ENCODE measurements around the gene KCNH1.

KCNH1 gene

GRCh38 chr1:210722410-210723081, 411.4 kb downstream of the KCNH1 start:
- H3K4me1 ChIP-seq (ENCODE audit: control insufficient read depth in 2 of 2, insufficient read depth in 2 of 2, low read length in 2 of 2), result no peaks in the 10 kb centered on the region
- H3K36me3 ChIP-seq (ENCODE audit: control insufficient read depth in 2 of 2, insufficient read depth in 2 of 2, low read length in 2 of 2), result no peaks in the 10 kb centered on the region
- H3K9ac ChIP-seq (ENCODE audit: low read depth in 1 of 2, low read length in 2 of 2), result no peak overlapping the region
- no peaks in the 10 kb centered on the region for H3K9me3 ChIP-seq (ENCODE audit: control insufficient read depth in 2 of 2, low read length in 2 of 2)
- no peaks in the 10 kb centered on the region for H3K27me3 ChIP-seq (ENCODE audit: control insufficient read depth in 2 of 2, insufficient read depth in 2 of 2, low read length in 2 of 2)
- H3K4me3 ChIP-seq (ENCODE audit: low read length in 2 of 2), result no peak overlapping the region
- H3K27ac ChIP-seq (ENCODE audit: low read depth in 2 of 2, low read length in 2 of 2), result no peak overlapping the region

- Histone ChIP-seq H3K4me1 (ENCODE audit: control insufficient read depth in 2 of 2, insufficient read depth in 2 of 2, low read length in 2 of 2) (no peaks in the 10 kb centered on the region), H3K36me3 (ENCODE audit: control insufficient read depth in 2 of 2, insufficient read depth in 2 of 2, low read length in 2 of 2) (no peaks in the 10 kb centered on the region), H3K27ac (ENCODE audit: low read depth in 2 of 2, low read length in 2 of 2) (no peak overlapping the region), H3K27me3 (ENCODE audit: control insufficient read depth in 2 of 2, insufficient read depth in 2 of 2, low read length in 2 of 2) (no peaks in the 10 kb centered on the region), H3K9me3 (ENCODE audit: control insufficient read depth in 2 of 2, low read length in 2 of 2) (no peaks in the 10 kb centered on the region), H3K9ac (ENCODE audit: low read depth in 1 of 2, low read length in 2 of 2) (no peak overlapping the region), H3K4me3 (ENCODE audit: low read length in 2 of 2) (no peak overlapping the region)
Observed at GRCh38 chr1:210715072-210715471, 418.9 kb downstream of the KCNH1 start.

GRCh38 chr1:210711825-210712612, 421.9 kb downstream of the KCNH1 start:
- no peak overlapping the region for H3K27ac ChIP-seq (ENCODE audit: low read depth in 2 of 2, low read length in 2 of 2)
- no peaks in the 10 kb centered on the region for H3K9me3 ChIP-seq (ENCODE audit: control insufficient read depth in 2 of 2, low read length in 2 of 2)
- no peaks in the 10 kb centered on the region for H3K27me3 ChIP-seq (ENCODE audit: control insufficient read depth in 2 of 2, insufficient read depth in 2 of 2, low read length in 2 of 2)
- H3K9ac ChIP-seq (ENCODE audit: low read depth in 1 of 2, low read length in 2 of 2), result no peak overlapping the region
- peaks cover 2 to 7% of the 10 kb centered on the region in 2 donors for H3K4me1 ChIP-seq (ENCODE audit: control insufficient read depth in 2 of 2, insufficient read depth in 2 of 2, low read length in 2 of 2)
- no peaks in the 10 kb centered on the region for H3K36me3 ChIP-seq (ENCODE audit: control insufficient read depth in 2 of 2, insufficient read depth in 2 of 2, low read length in 2 of 2)
- H3K4me3 ChIP-seq (ENCODE audit: low read length in 2 of 2), result no peak overlapping the region

GRCh38 chr1:210709701-210710100, 424.2 kb downstream of the KCNH1 start:
- Histone ChIP-seq H3K9ac (ENCODE audit: low read depth in 1 of 2, low read length in 2 of 2) (no peak overlapping the region), H3K4me1 (ENCODE audit: control insufficient read depth in 2 of 2, insufficient read depth in 2 of 2, low read length in 2 of 2) (peaks cover 5 to 13% of the 10 kb centered on the region in 2 donors), H3K27ac (ENCODE audit: low read depth in 2 of 2, low read length in 2 of 2) (no peak overlapping the region), H3K27me3 (ENCODE audit: control insufficient read depth in 2 of 2, insufficient read depth in 2 of 2, low read length in 2 of 2) (no peaks in the 10 kb centered on the region), H3K36me3 (ENCODE audit: control insufficient read depth in 2 of 2, insufficient read depth in 2 of 2, low read length in 2 of 2) (no peaks in the 10 kb centered on the region), H3K4me3 (ENCODE audit: low read length in 2 of 2) (no peak overlapping the region), H3K9me3 (ENCODE audit: control insufficient read depth in 2 of 2, low read length in 2 of 2) (no peaks in the 10 kb centered on the region)

- no peak overlapping the region for H3K27ac ChIP-seq (ENCODE audit: low read depth in 2 of 2, low read length in 2 of 2)
- H3K9me3 ChIP-seq (ENCODE audit: control insufficient read depth in 2 of 2, low read length in 2 of 2), result no peaks in the 10 kb centered on the region
- H3K27me3 ChIP-seq (ENCODE audit: control insufficient read depth in 2 of 2, insufficient read depth in 2 of 2, low read length in 2 of 2), result no peaks in the 10 kb centered on the region
- no peak overlapping the region for H3K4me3 ChIP-seq (ENCODE audit: low read length in 2 of 2)
- no peaks in the 10 kb centered on the region for H3K36me3 ChIP-seq (ENCODE audit: control insufficient read depth in 2 of 2, insufficient read depth in 2 of 2, low read length in 2 of 2)
- peaks cover 5 to 13% of the 10 kb centered on the region in 2 donors for H3K4me1 ChIP-seq (ENCODE audit: control insufficient read depth in 2 of 2, insufficient read depth in 2 of 2, low read length in 2 of 2)
- H3K9ac ChIP-seq (ENCODE audit: low read depth in 1 of 2, low read length in 2 of 2), result no peak overlapping the region
Observed at GRCh38 chr1:210707300-210708240, 426.4 kb downstream of the KCNH1 start.

- Histone ChIP-seq H3K4me3 (ENCODE audit: low read length in 2 of 2) (no peak overlapping the region), H3K36me3 (ENCODE audit: control insufficient read depth in 2 of 2, insufficient read depth in 2 of 2, low read length in 2 of 2) (no peaks in the 10 kb centered on the region), H3K9ac (ENCODE audit: low read depth in 1 of 2, low read length in 2 of 2) (no peak overlapping the region), H3K27me3 (ENCODE audit: control insufficient read depth in 2 of 2, insufficient read depth in 2 of 2, low read length in 2 of 2) (no peaks in the 10 kb centered on the region), H3K27ac (ENCODE audit: low read depth in 2 of 2, low read length in 2 of 2) (no peak overlapping the region), H3K9me3 (ENCODE audit: control insufficient read depth in 2 of 2, low read length in 2 of 2) (no peaks in the 10 kb centered on the region), H3K4me1 (ENCODE audit: control insufficient read depth in 2 of 2, insufficient read depth in 2 of 2, low read length in 2 of 2) (peaks cover 5 to 13% of the 10 kb centered on the region in 2 donors)
Observed at GRCh38 chr1:210706246-210706645, 427.7 kb downstream of the KCNH1 start.

- Histone ChIP-seq H3K4me1 (ENCODE audit: control insufficient read depth in 2 of 2, insufficient read depth in 2 of 2, low read length in 2 of 2) (peaks cover 5 to 13% of the 10 kb centered on the region in 2 donors), H3K36me3 (ENCODE audit: control insufficient read depth in 2 of 2, insufficient read depth in 2 of 2, low read length in 2 of 2) (no peaks in the 10 kb centered on the region), H3K9ac (ENCODE audit: low read depth in 1 of 2, low read length in 2 of 2) (no peak overlapping the region), H3K27me3 (ENCODE audit: control insufficient read depth in 2 of 2, insufficient read depth in 2 of 2, low read length in 2 of 2) (no peaks in the 10 kb centered on the region), H3K9me3 (ENCODE audit: control insufficient read depth in 2 of 2, low read length in 2 of 2) (no peaks in the 10 kb centered on the region), H3K4me3 (ENCODE audit: low read length in 2 of 2) (no peak overlapping the region), H3K27ac (ENCODE audit: low read depth in 2 of 2, low read length in 2 of 2) (no peak overlapping the region)
Observed at GRCh38 chr1:210705086-210705485, 428.9 kb downstream of the KCNH1 start.

GRCh38 chr1:210703593-210703992, 430.4 kb downstream of the KCNH1 start:
- peaks cover 5 to 13% of the 10 kb centered on the region in 2 donors for H3K4me1 ChIP-seq (ENCODE audit: control insufficient read depth in 2 of 2, insufficient read depth in 2 of 2, low read length in 2 of 2)
- H3K4me3 ChIP-seq (ENCODE audit: low read length in 2 of 2), result no peak overlapping the region
- no peaks in the 10 kb centered on the region for H3K36me3 ChIP-seq (ENCODE audit: control insufficient read depth in 2 of 2, insufficient read depth in 2 of 2, low read length in 2 of 2)
- no peaks in the 10 kb centered on the region for H3K9me3 ChIP-seq (ENCODE audit: control insufficient read depth in 2 of 2, low read length in 2 of 2)
- H3K9ac ChIP-seq (ENCODE audit: low read depth in 1 of 2, low read length in 2 of 2), result no peak overlapping the region
- H3K27ac ChIP-seq (ENCODE audit: low read depth in 2 of 2, low read length in 2 of 2), result no peak overlapping the region
- no peaks in the 10 kb centered on the region for H3K27me3 ChIP-seq (ENCODE audit: control insufficient read depth in 2 of 2, insufficient read depth in 2 of 2, low read length in 2 of 2)

- Histone ChIP-seq H3K4me3 (ENCODE audit: low read length in 2 of 2) (no peak overlapping the region), H3K36me3 (ENCODE audit: control insufficient read depth in 2 of 2, insufficient read depth in 2 of 2, low read length in 2 of 2) (no peaks in the 10 kb centered on the region), H3K9ac (ENCODE audit: low read depth in 1 of 2, low read length in 2 of 2) (no peak overlapping the region), H3K9me3 (ENCODE audit: control insufficient read depth in 2 of 2, low read length in 2 of 2) (no peaks in the 10 kb centered on the region), H3K4me1 (ENCODE audit: control insufficient read depth in 2 of 2, insufficient read depth in 2 of 2, low read length in 2 of 2) (peaks cover 3 to 7% of the 10 kb centered on the region in 2 donors), H3K27me3 (ENCODE audit: control insufficient read depth in 2 of 2, insufficient read depth in 2 of 2, low read length in 2 of 2) (no peaks in the 10 kb centered on the region), H3K27ac (ENCODE audit: low read depth in 2 of 2, low read length in 2 of 2) (no peak overlapping the region)
Observed at GRCh38 chr1:210702506-210702905, 431.4 kb downstream of the KCNH1 start.

GRCh38 chr1:210700511-210700910, 433.4 kb downstream of the KCNH1 start:
- no peaks in the 10 kb centered on the region for H3K36me3 ChIP-seq (ENCODE audit: control insufficient read depth in 2 of 2, insufficient read depth in 2 of 2, low read length in 2 of 2)
- no peak overlapping the region for H3K4me3 ChIP-seq (ENCODE audit: low read length in 2 of 2)

More at GRCh38 chr1:210700511-210700910, 433.4 kb downstream of the KCNH1 start:
- no peak overlapping the region for H3K9ac ChIP-seq (ENCODE audit: low read depth in 1 of 2, low read length in 2 of 2)
- H3K4me1 ChIP-seq (ENCODE audit: control insufficient read depth in 2 of 2, insufficient read depth in 2 of 2, low read length in 2 of 2), result peaks cover 0 to 3% of the 10 kb centered on the region in 2 donors
- H3K27ac ChIP-seq (ENCODE audit: low read depth in 2 of 2, low read length in 2 of 2), result no peak overlapping the region
- H3K9me3 ChIP-seq (ENCODE audit: control insufficient read depth in 2 of 2, low read length in 2 of 2), result no peaks in the 10 kb centered on the region
- no peaks in the 10 kb centered on the region for H3K27me3 ChIP-seq (ENCODE audit: control insufficient read depth in 2 of 2, insufficient read depth in 2 of 2, low read length in 2 of 2)

All from mucosa of rectum (tissue), 2 donors.